CD14-positive monocyte (primary cell): Measurements from ENCODE around the gene PIK3R6. TPM values are rescaled to one million over a fixed set of nuclear protein-coding genes. Genes with fewer than 3 reads are reported as not detected.
A peak's percentile ranks its signal among the peaks of the same experiment; 100 is the strongest.

ENCODE experiments used
- DNase-seq, 3 donors: peaks; one replicate each; pipeline ENCODE4 v3.0.0-alpha.2; 2011 to 2022
- H2AFZ ChIP-seq: 2 replicates; pipeline ENCODE4 v1.6.0; 2012; ENCODE audit warnings: mild to moderate bottlenecking, low read depth, low read length, inconsistent platforms; ENCODE audit not compliant: insufficient read depth, poor library complexity, severe bottlenecking
- H3K27ac ChIP-seq, 2 donors: 1 replicate in 1 of 2; 2 replicates in 1 of 2; pipeline ENCODE4 v1.5.1; 2012 to 2013; ENCODE audit warnings: low read length in 2 of 2, control low read depth in 1 of 2, inconsistent platforms in 1 of 2, low read depth in 1 of 2, mild to moderate bottlenecking in 1 of 2
- H3K27me3 ChIP-seq, 2 donors: one replicate each; pipeline versions ENCODE4 v1.6.0 to v1.6.1; 2011 to 2013; ENCODE audit warnings: low read length in 2 of 2; ENCODE audit not compliant: control insufficient read depth in 2 of 2, insufficient read depth in 2 of 2
- H3K36me3 ChIP-seq, 2 donors: replicated peaks in 1 of 2; 1 replicate in 1 of 2; 2 replicates in 1 of 2; pipeline versions ENCODE4 v1.5.1 to v1.6.1; 2012 to 2013; ENCODE audit warnings: low read length in 2 of 2, control low read depth in 1 of 2, inconsistent platforms in 1 of 2, mild to moderate bottlenecking in 1 of 2; ENCODE audit not compliant: insufficient read depth in 2 of 2, control insufficient read depth in 1 of 2
- H3K4me1 ChIP-seq, 2 donors: 1 replicate in 1 of 2; 2 replicates in 1 of 2; pipeline versions ENCODE4 v1.5.1 to v1.6.1; 2012 to 2013; ENCODE audit warnings: low read length in 2 of 2, control low read depth in 1 of 2, inconsistent platforms in 1 of 2, mild to moderate bottlenecking in 1 of 2, moderate library complexity in 1 of 2; ENCODE audit not compliant: insufficient read depth in 2 of 2, control insufficient read depth in 1 of 2
- H3K4me2 ChIP-seq: replicated peaks from 2 replicates; pipeline ENCODE3; 2012; ENCODE audit warnings: low read length, moderate library complexity, mild to moderate bottlenecking; ENCODE audit not compliant: poor library complexity, severe bottlenecking; ENCODE audit errors: extremely low read depth
- H3K4me3 ChIP-seq, 3 experiments: fragments of 200-600 bp in 1 of 3; sonication (generic) in 1 of 3; replicated peaks in 1 of 3; 1 replicate in 2 of 3; 2 replicates in 1 of 3; pipeline ENCODE4 v1.5.1; 2011 to 2013; ENCODE audit warnings: low read length in 3 of 3, mild to moderate bottlenecking in 3 of 3, control low read depth in 2 of 3, low read depth in 2 of 3, inconsistent platforms in 1 of 3, moderate library complexity in 1 of 3
- H3K79me2 ChIP-seq: 2 replicates; pipeline ENCODE4 v1.6.0; 2012; ENCODE audit warnings: mild to moderate bottlenecking, control low read depth, inconsistent platforms, low read length, moderate library complexity; ENCODE audit not compliant: insufficient read depth
- H3K9ac ChIP-seq: 2 replicates; pipeline ENCODE4 v1.6.0; 2017; ENCODE audit warnings: low read length, mild to moderate bottlenecking; ENCODE audit not compliant: insufficient read depth, poor library complexity, severe bottlenecking
- H3K9me3 ChIP-seq, 2 donors: replicated peaks in 1 of 2; 1 replicate in 1 of 2; 2 replicates in 1 of 2; pipeline versions ENCODE4 v1.5.1 to v1.6.1; 2012 to 2013; ENCODE audit warnings: low read length in 2 of 2, control low read depth in 1 of 2; ENCODE audit not compliant: control insufficient read depth in 1 of 2, insufficient read depth in 1 of 2
- H4K20me1 ChIP-seq: 2 replicates; pipeline ENCODE4 v1.6.0; 2012; ENCODE audit warnings: mild to moderate bottlenecking, low read length, control low read depth, moderate library complexity; ENCODE audit not compliant: insufficient read depth
- H3K27ac Mint-ChIP-seq, 7 donors: one replicate each; pipeline ENCODE4 v1.8.0; 2020; ENCODE audit warnings: mild to moderate bottlenecking in 7 of 7, mixed read lengths in 7 of 7, moderate library complexity in 6 of 7, inconsistent platforms in 2 of 7
- H3K27me3 Mint-ChIP-seq, 3 donors: one replicate each; pipeline ENCODE4 v1.8.0; 2021 to 2022; ENCODE audit warnings: low read depth in 3 of 3, mild to moderate bottlenecking in 3 of 3, mixed read lengths in 3 of 3, moderate library complexity in 3 of 3, inconsistent platforms in 1 of 3
- H3K36me3 Mint-ChIP-seq, 2 donors: one replicate each; pipeline ENCODE4 v1.8.0; 2020; ENCODE audit warnings: mixed read lengths in 2 of 2, inconsistent platforms in 1 of 2, mild to moderate bottlenecking in 1 of 2
- H3K4me1 Mint-ChIP-seq: one replicate; pipeline ENCODE4 v1.8.0; 2020; ENCODE audit warnings: mild to moderate bottlenecking, mixed read lengths
- H3K4me3 Mint-ChIP-seq, 2 donors: one replicate each; pipeline ENCODE4 v1.8.0; 2020; ENCODE audit warnings: mild to moderate bottlenecking in 2 of 2, mixed read lengths in 2 of 2, moderate library complexity in 1 of 2
- H3K9me3 Mint-ChIP-seq, 7 donors: one replicate each; pipeline ENCODE4 v1.8.0; 2020 to 2022; ENCODE audit warnings: mixed read lengths in 7 of 7, mild to moderate bottlenecking in 6 of 7, moderate library complexity in 6 of 7, inconsistent platforms in 2 of 7
- CTCF ChIP-seq: fragments of 200-600 bp; IDR thresholded peaks from one replicate; pipeline ENCODE4 v1.8.0; 2022; ENCODE audit warnings: antibody characterized with exemption, mild to moderate bottlenecking
- WGBS: methylation state at CpG from one replicate; pipeline ENCODE4 v1.1.5; 2013; ENCODE audit warnings: missing lambda C conversion rate; ENCODE audit not compliant: insufficient coverage; 5-methylcytosine and 5-hydroxymethylcytosine counted together
- intact Hi-C, 2 donors: fragments of 100-400 bp; cut with micrococcal nuclease; formaldehyde crosslinking; loops; one replicate each; pipeline versions ENCODE4 v1.15.0 to v1.15.1; 2023
- polyA plus RNA-seq, 3 donors: library from polyadenylated mRNA; depleted of rRNA in 1 of 3; unstranded in 2 of 3; stranded (reverse) in 1 of 3; fragments of 300-500 nt in 2 of 3; fragments of >200 nt in 1 of 3; fragmentation: Illumina TruSeq in 2 of 3; gene quantifications; 1 replicate in 2 of 3; 2 replicates in 1 of 3; pipeline ENCODE4 v1.2.3, GENCODE V29; 2012 to 2021

The PIK3R6 gene
- polyA plus RNA-seq, 3 donors = 3.6 to 23.3 (median 5.8) TPM

- DNase-seq = peak; percentile 81 to 93 (median 86)
These were observed 75.6 kb downstream of the PIK3R6 start for GRCh38 chr17:8791910-8792270.

GRCh38 chr17:8791248-8791909 lies 76.1 kb downstream of the PIK3R6 start:
- peaks cover 41 to 56% of the 10 kb centered on the region in 2 donors for H3K4me1 ChIP-seq
- no peak overlapping the region for H3K4me2 ChIP-seq
- intact Hi-C loops = loop anchor here in 1 of 2 donors (5.0 kb wide), 1 partner anchor 44 kb away; no protein-coding TSS in a partner anchor
- Mint-ChIP-seq H3K9me3 (peaks cover 0 to 15% (median 9%) of the 10 kb centered on the region in 7 donors), H3K27me3 (peaks cover 0 to 4% (median 0%) of the 10 kb centered on the region in 3 donors), H3K4me3 (no peak overlapping the region), H3K36me3 (peaks cover 4 to 8% of the 10 kb centered on the region in 2 donors), H3K27ac (peak overlapping the region in 1 of 7 donors; percentile 77), H3K4me1 (peaks cover 48% of the 10 kb centered on the region)
- no peaks in the 10 kb centered on the region for H3K79me2 ChIP-seq
- H3K36me3 ChIP-seq = no peaks in the 10 kb centered on the region
- WGBS = no CpG with 5 or more reads among the region's 4 CpGs
- H3K9me3 ChIP-seq = peaks cover 3 to 6% of the 10 kb centered on the region in 2 donors
- no peaks in the 10 kb centered on the region for H3K27me3 ChIP-seq
- peak; percentile 17 for TF ChIP-seq CTCF
- no peak overlapping the region for H3K27ac ChIP-seq
- DNase-seq = no peak
- H4K20me1 ChIP-seq = no peaks in the 10 kb centered on the region
- no peak overlapping the region for H2AFZ ChIP-seq
- H3K4me3 ChIP-seq = no peak overlapping the region
- no peak overlapping the region for H3K9ac ChIP-seq

More at GRCh38 chr17:8791910-8792270, 75.6 kb downstream of the PIK3R6 start:
- peak overlapping the region; percentile 66 to 95 (median 86) for H3K27ac Mint-ChIP-seq
- Histone ChIP-seq H3K9me3 (peaks cover 3 to 6% of the 10 kb centered on the region in 2 donors), H3K4me3 (no peak overlapping the region), H4K20me1 (no peaks in the 10 kb centered on the region), H3K79me2 (no peaks in the 10 kb centered on the region), H3K4me2 (no peak overlapping the region), H3K9ac (no peak overlapping the region), H3K4me1 (peaks cover 41 to 56% of the 10 kb centered on the region in 2 donors), H3K27me3 (no peaks in the 10 kb centered on the region), H3K36me3 (peaks cover 0 to 2% of the 10 kb centered on the region in 2 donors), H3K27ac (peak overlapping the region; percentile 27 to 76), H2AFZ (no peak overlapping the region)
- H3K4me3 Mint-ChIP-seq = no peak overlapping the region
- H3K9me3 Mint-ChIP-seq = peaks cover 0 to 15% (median 9%) of the 10 kb centered on the region in 7 donors
- peaks cover 0 to 4% (median 0%) of the 10 kb centered on the region in 3 donors for H3K27me3 Mint-ChIP-seq
- H3K4me1 Mint-ChIP-seq = peaks cover 48% of the 10 kb centered on the region
- peaks cover 6 to 14% of the 10 kb centered on the region in 2 donors for H3K36me3 Mint-ChIP-seq
- intact Hi-C loops = loop anchor here in 1 of 2 donors (2.0 to 5.0 kb wide), 2 partner anchors 15 to 45 kb away; no protein-coding TSS in a partner anchor
- TF ChIP-seq CTCF = no peak
- 100% methylated on average over 2 of the region's 2 CpGs for WGBS
